ENCODE results near the gene GRK5.

Gene GRK5

GRCh38 chr10:119386666-119387065, 179.3 kb downstream of the GRK5 start:
- H3K9me2 ChIP-seq (replicated peaks; ENCODE audit: insufficient read depth, low read length): no peaks in the 10 kb centered on the region
- no peak overlapping the region for H3K9ac ChIP-seq (ENCODE audit: low read length)

DNA sequence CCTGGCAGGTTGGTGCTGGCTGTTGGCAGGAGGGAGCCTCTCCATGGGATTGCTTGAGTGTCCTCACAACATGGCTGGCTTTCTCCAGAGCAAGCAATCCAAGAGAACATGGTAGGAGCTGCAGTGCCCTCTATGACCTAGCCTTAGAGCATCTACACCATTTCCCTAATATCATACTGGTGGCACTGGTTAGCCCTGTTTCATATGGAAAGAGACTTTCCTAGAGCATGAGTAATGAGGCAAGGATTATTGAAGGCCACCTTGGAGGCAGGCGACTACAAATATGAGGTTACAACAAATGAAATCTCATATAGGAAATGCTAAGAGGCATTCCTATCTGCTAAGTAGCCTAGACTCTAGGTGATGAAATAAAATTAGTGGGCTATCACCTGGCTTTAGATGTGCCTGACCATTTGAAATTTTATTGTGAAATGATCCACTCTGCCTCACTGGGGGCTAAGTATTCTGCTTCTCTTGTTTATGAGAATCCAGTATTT, 181.5 kb downstream of the GRK5 start:
- Histone ChIP-seq H3K9me2 (replicated peaks; ENCODE audit: insufficient read depth, low read length) (no peaks in the 10 kb centered on the region), H3K9me3 (ENCODE audit: insufficient read depth, low read length) (no peaks in the 10 kb centered on the region), H3K27me3 (ENCODE audit: low read length) (no peaks in the 10 kb centered on the region), H3K4me3 (ENCODE audit: insufficient read depth, low read length, poor library complexity, severe bottlenecking) (no peak overlapping the region), H3K79me2 (ENCODE audit: insufficient read depth, low read length) (no peaks in the 10 kb centered on the region), H3K27ac (ENCODE audit: low read depth, low read length) (no peak overlapping the region), H3K9ac (ENCODE audit: low read length) (no peak overlapping the region), H3F3A (ENCODE audit: insufficient read depth) (no peaks in the 10 kb centered on the region), H4K20me1 (ENCODE audit: low read depth, low read length) (no peaks in the 10 kb centered on the region), H2AFZ (ENCODE audit: low read depth, low read length, severe bottlenecking) (no peak overlapping the region), H3K36me3 (ENCODE audit: low read length) (no peaks in the 10 kb centered on the region), H3K4me2 (ENCODE audit: low read depth, low read length, poor library complexity, severe bottlenecking) (no peak overlapping the region)
- TF ChIP-seq EZH2phosphoT487 (conservative IDR thresholded peaks at IDR 0.05; ENCODE audit: low read length): no peak
- TF ChIP-seq, protein P1, sequence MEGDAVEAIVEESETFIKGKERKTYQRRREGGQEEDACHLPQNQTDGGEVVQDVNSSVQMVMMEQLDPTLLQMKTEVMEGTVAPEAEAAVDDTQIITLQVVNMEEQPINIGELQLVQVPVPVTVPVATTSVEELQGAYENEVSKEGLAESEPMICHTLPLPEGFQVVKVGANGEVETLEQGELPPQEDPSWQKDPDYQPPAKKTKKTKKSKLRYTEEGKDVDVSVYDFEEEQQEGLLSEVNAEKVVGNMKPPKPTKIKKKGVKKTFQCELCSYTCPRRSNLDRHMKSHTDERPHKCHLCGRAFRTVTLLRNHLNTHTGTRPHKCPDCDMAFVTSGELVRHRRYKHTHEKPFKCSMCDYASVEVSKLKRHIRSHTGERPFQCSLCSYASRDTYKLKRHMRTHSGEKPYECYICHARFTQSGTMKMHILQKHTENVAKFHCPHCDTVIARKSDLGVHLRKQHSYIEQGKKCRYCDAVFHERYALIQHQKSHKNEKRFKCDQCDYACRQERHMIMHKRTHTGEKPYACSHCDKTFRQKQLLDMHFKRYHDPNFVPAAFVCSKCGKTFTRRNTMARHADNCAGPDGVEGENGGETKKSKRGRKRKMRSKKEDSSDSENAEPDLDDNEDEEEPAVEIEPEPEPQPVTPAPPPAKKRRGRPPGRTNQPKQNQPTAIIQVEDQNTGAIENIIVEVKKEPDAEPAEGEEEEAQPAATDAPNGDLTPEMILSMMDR (IDR thresholded peaks at IDR 0.05; ENCODE audit: insufficient read depth, low read length, poor library complexity, severe bottlenecking): no peak

More at GRCh38 chr10:119386666-119387065, 179.3 kb downstream of the GRK5 start:
- Histone ChIP-seq H2AFZ (ENCODE audit: low read depth, low read length, severe bottlenecking) (no peak overlapping the region), H3K9me3 (ENCODE audit: insufficient read depth, low read length) (no peaks in the 10 kb centered on the region), H3K36me3 (ENCODE audit: low read length) (no peaks in the 10 kb centered on the region), H3F3A (ENCODE audit: insufficient read depth) (no peaks in the 10 kb centered on the region), H3K27me3 (ENCODE audit: low read length) (no peaks in the 10 kb centered on the region), H3K79me2 (ENCODE audit: insufficient read depth, low read length) (no peaks in the 10 kb centered on the region), H4K20me1 (ENCODE audit: low read depth, low read length) (no peaks in the 10 kb centered on the region), H3K4me2 (ENCODE audit: low read depth, low read length, poor library complexity, severe bottlenecking) (no peak overlapping the region), H3K27ac (ENCODE audit: low read depth, low read length) (no peak overlapping the region), H3K4me3 (ENCODE audit: insufficient read depth, low read length, poor library complexity, severe bottlenecking) (no peak overlapping the region)
- no peak for TF ChIP-seq EZH2phosphoT487 (conservative IDR thresholded peaks at IDR 0.05; ENCODE audit: low read length)
- TF ChIP-seq, protein P1 (IDR thresholded peaks at IDR 0.05; ENCODE audit: insufficient read depth, low read length, poor library complexity, severe bottlenecking): no peak

DNA sequence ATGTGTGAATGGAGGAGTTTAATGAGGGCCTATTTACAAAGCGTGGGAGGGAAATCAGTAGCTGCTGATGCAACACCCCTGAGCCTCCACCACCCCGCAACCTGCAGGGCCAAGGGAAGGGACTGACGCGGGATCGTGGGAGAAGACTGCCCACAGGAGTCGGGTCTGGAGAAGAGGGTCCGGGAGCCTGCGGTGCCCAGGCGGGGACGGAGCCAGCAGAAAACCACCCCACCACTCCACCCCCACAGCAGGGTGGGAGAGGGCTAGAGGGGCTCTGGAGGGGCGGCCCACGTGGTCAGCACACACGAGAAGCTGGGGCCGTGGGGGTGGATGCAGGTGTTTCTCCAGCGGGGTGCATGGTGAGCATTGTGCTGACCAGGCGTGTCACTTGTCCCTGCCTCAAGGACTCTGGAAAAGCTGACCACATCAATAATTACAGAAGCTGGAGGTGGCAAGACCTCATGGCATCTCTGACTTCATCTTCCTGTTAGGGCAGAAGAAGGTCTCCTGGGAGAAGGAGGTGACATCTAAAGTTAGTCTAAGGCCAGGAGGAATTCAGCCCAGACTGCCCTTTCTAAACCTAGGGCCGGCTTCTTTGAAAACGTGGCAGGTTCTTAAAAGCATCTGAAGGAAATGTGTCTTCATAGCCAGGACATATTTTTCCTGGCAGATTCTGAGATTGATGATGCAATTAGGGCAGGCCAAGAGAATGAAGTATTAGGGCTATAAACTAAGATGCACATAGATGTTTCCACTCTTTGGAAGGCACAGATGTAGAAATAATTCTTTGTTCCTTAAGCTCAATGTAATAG, 184.3 kb downstream of the GRK5 start:
- Histone ChIP-seq H4K20me1 (ENCODE audit: low read depth, low read length) (no peaks in the 10 kb centered on the region), H3K9me2 (replicated peaks; ENCODE audit: insufficient read depth, low read length) (no peaks in the 10 kb centered on the region), H3K9ac (ENCODE audit: low read length) (no peak overlapping the region), H3F3A (ENCODE audit: insufficient read depth) (no peaks in the 10 kb centered on the region), H3K27me3 (ENCODE audit: low read length) (no peaks in the 10 kb centered on the region), H3K36me3 (ENCODE audit: low read length) (no peaks in the 10 kb centered on the region), H3K4me3 (ENCODE audit: insufficient read depth, low read length, poor library complexity, severe bottlenecking) (no peak overlapping the region), H3K79me2 (ENCODE audit: insufficient read depth, low read length) (no peaks in the 10 kb centered on the region), H2AFZ (ENCODE audit: low read depth, low read length, severe bottlenecking) (no peak overlapping the region), H3K4me2 (ENCODE audit: low read depth, low read length, poor library complexity, severe bottlenecking) (no peak overlapping the region), H3K27ac (ENCODE audit: low read depth, low read length) (no peak overlapping the region), H3K9me3 (ENCODE audit: insufficient read depth, low read length) (no peaks in the 10 kb centered on the region)
- no peak for TF ChIP-seq EZH2phosphoT487 (conservative IDR thresholded peaks at IDR 0.05; ENCODE audit: low read length)
- TF ChIP-seq, protein P1 (IDR thresholded peaks at IDR 0.05; ENCODE audit: insufficient read depth, low read length, poor library complexity, severe bottlenecking): no peak
